SHP77 treated with DMSO at 0.1 percent for 48 hours (cell line): ENCODE results near the gene TTC39A.

Source experiments
- DNase-seq: peaks from one replicate; lab custom pipeline; 2025; lab: John Stamatoyannopoulos, UW

Gene TTC39A

DNA sequence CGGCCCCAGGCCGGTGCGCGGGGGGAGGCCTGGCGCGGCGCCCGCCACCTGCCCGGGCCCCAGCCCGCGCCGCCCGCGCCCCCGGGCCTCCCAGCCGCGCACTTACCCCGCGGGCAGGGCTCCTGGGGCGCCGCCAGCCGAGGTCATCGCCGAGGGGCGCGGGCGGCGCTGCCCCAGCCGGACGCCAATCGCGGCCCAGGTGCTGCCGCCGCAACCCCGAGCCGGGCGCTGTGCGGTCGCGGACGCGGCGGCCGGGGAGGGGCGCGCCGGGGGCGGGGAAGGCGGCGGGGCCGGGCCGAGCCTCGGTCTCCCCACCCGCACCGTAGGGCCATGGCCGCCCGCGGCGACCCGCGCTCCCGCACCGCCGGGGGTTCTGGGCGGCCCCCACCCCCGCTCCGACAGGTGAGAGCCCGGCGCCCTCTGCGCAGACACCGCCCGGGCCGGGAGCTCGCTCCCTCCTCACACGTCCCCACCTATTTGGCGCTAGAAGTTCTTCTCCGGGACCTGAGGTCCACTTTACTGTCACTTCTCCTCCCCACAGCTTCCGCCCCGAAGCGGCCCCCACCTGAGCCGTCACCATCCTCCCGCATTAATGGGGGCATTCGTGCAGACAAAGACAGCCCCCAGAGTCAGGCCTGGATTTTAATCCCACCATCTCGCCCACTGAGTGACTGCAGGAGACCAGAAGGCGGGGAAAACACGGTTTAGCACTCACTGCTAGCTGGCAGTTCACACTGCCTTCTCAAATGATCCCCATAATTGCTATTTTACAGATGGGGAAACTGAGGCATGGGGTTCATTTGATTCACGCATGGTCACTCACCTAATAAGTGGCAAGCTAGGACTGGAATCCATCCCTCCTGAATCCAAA lies at the start of gene TTC39A:
Gene TTC39A (minus strand): TSS at position 232 of the 871 bp plus-strand sequence. CDS start 85 bp downstream, at position 147.
- no peak for DNase-seq

DNA sequence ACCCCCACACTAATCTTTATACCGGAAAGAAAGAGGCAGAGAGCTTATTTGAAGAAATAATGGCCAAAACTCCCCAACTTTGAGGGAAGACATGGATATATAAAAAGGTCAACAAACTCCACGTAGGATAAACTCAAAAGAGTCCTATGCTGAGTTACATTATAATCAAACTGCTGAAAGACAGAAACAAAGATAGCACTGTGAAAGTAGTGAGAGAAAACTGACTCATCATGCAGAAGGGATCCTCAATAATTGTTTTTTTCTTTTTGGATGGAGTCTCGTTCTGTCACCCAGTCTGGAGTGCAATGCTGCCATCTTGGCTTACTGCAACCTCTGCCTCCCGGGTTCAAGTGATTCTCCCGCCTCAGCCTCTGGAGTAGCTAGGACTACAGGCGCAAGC lies 48.5 kb upstream of the TTC39A start:
- no peak for DNase-seq

DNA sequence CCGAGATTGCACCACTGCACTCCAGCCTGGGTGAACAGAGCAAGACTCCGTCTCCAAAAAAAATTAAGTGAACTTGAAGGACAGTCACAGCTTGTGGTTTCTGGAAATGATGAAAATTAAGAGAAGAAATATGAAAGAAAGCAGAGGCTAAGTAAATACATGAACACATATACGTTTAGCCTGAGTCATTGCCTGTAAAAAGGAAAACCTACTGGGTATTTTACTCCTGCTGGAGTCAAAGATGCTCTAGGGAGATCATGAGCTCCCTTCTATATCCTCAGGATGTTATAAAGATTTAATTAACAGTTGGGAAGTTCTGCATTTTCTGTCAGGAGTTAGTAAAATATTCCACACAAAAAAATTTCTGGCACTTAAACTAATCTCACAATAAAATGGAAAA lies 43.5 kb upstream of the TTC39A start:
- no peak for DNase-seq

DNA sequence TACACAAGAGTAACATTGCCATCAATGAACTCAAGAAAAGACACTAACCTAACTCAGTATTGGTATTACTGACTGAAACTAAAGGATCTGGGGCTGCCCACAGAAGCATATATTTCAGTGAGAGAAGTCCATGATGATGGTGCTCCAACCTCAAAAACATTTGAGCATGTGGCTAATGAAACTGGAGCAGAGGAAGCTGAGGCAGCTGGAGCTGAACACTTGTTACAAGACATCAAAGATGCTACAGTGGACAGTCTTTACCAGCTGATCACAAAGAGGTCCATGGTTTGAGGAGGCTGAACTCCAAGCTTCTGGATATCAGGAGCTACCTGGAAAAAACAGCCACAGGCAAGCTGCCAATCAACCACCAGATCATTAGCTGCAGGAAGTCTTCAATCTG lies 42.2 kb upstream of the TTC39A start:
- no peak for DNase-seq

DNA sequence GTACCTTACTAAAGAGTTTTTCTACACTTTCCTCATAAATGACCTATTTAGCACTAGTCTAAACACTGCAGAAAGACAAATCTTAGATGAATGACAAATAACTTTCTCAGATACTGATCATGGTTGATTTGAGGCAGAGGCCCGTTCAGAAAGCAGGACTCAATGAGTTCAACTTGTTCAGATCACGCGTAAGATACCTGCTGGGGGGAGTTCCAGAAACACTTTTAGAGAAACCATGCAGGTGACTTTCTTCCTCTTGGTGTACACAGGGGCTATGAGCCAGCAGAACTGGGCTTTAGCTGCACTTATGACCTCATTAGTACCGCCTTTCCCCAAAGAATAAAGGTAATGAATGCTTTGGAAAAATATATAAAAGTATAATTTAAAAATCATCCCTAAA lies 38.8 kb upstream of the TTC39A start:
- DNase-seq: no peak

DNA sequence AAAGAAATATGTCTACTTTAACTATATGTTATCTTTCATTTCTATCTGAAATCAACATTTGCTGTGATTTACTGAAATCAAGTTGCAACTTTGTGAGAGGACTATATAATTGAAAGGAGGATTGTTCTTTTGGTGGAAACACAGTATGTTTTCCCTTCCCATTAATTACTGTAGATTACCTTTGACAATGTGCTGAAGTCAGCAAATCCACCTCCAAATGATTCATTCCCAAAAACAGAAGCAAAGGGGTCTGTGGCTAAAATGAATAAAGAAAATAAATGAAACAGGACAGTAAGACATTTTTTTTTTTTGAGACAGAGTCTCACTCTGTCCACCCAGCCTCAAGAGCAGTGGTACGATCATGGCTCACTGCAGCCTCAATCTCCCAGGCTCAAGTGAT lies 35.4 kb upstream of the TTC39A start:
- DNase-seq: no peak

DNA sequence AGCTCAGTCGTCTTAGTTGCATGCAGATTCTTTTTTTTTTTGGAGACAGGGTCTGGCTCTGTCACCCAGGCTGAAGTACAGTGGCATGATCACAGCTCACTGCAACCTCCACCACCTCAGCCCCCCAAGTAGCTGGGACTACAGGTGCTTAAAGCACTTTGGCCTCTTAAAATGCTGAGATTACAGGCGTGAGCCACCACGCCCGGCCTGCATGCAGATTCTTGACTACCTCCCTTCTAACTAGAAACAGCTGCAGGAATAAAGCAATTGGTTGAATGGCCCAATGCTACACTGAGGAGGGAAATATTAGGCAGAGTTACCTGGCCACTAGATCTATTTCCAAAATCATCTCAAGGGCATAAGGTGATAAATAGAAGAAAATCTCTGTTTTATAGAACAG lies 29.5 kb upstream of the TTC39A start:
- no peak for DNase-seq

DNA sequence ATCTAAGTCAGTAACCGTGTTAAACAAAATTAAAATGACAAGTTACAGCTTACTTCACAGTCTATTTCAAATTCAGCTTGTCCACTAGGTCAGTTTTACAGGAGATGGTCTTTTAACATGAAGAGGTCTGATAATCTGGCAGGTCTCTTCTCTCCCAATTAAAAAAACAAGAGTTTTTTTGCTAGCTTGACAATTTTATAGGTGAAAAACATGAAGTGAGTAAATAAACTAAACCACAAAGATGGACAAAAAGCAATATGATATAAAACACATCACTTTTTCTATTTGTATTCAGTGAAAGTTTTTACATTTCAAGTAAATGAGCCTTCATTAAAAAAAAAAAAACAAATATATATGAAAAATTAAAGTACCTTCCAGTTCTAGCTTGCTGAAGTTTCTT lies 25.0 kb upstream of the TTC39A start:
- DNase-seq: no peak

DNA sequence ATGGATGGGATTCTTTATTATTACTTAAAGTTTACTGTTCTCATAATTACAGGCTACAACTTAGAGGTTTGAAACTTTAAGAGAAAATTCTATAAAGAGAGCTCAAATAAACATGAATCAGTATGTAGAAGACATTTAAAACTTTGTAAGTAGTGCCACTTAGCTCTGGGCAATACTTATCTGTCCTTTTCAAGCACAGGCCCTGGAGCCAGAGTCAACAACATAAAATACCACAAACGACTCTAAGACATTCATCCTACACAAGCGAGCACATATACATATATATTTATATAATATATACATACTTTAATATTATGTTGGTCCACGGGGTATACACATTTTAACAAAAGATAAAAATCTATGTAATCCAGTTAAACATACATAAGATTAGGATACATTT lies 24.1 kb upstream of the TTC39A start:
- DNase-seq: no peak

DNA sequence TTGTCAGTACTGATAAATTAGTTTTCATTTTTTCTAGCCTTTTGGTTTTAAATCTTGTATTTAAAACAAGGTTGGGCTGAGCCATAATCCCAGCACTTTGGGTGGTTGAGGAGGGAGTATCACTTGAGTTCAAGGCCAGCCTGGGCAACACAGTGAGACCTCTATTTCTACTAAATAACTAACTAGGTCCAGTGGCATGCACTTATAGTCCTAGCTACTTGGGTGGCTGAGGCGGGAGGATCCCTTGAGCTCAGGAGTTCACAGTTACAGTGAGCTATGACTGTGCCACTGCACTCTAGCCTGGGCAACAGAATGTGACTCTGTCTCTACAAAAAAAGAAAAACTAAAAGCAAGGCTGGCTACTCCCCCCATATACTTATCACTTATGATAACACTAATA lies 21.5 kb upstream of the TTC39A start:
- DNase-seq: no peak

DNA sequence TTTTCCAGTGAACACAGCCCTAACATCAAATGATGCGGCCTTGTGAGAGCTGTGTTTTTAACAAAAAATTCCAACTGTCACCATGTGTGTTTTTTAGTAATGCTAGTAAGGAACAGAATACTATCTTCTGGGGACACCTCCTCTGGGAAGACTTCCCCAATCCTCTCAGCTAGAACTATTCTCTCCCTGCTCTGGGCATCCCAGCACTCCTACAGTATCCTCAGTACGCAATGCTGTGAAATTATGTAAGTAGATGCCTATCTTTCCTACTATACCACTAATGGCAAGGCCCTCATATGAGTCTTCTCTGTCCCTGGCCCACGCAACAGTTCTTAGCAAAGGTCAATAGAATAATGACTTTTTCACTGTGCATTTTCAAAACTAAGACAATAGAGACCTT lies 19.5 kb upstream of the TTC39A start:
- DNase-seq: no peak

DNA sequence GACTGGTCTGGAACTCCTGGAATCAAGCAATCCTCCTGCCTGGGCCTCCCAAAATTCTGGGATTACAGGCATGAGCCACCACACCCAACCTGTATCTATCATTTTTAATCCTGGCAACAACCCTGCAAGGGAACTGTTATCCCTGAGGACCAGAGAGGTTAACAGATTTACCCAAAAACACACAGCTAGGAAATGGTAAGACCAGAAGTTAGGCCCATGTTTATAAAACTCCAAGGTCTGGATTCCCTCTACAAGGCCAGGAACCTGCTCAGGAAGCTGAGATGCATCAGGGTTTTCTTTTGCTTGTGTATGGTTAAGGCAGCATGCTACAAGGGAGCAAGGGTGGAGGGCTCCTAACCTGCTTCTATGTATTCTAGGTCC lies 17.8 kb upstream of the TTC39A start:
- DNase-seq: no peak

DNA sequence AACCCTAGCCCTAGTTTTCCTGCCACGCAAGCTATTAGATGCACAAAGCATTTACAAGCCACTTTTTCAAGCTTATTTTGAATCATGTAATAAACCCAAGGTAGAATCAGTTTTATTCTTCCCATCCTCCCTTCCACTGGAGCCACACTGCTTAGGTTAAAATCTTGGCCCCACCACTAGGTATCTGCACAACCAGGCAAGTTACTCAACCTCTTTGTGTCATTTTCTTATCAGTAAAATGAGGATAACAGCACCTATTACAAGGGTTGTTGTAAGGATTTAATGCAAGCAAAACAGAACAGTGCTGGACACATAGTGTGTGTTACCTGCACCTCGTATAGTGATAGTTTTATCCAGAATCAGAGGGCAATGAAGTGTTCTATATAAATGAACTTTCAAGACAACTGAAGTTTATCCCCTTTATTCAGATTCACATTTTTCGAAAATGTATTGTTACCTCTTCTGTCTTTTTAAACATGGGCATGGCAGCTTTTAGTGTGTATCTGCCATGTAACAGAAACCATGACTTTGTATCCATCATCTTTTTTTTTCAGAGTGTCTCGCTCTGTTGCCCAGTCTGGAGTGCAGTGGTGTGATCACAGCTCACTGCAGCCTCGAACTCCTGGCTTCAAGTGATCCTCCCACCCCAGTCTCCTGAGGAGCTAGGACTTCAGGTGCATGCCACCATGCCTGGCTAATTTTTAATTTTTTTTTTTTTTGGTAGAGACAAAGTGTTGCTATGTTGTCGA lies 17.2 kb upstream of the TTC39A start:
- DNase-seq: no peak

DNA sequence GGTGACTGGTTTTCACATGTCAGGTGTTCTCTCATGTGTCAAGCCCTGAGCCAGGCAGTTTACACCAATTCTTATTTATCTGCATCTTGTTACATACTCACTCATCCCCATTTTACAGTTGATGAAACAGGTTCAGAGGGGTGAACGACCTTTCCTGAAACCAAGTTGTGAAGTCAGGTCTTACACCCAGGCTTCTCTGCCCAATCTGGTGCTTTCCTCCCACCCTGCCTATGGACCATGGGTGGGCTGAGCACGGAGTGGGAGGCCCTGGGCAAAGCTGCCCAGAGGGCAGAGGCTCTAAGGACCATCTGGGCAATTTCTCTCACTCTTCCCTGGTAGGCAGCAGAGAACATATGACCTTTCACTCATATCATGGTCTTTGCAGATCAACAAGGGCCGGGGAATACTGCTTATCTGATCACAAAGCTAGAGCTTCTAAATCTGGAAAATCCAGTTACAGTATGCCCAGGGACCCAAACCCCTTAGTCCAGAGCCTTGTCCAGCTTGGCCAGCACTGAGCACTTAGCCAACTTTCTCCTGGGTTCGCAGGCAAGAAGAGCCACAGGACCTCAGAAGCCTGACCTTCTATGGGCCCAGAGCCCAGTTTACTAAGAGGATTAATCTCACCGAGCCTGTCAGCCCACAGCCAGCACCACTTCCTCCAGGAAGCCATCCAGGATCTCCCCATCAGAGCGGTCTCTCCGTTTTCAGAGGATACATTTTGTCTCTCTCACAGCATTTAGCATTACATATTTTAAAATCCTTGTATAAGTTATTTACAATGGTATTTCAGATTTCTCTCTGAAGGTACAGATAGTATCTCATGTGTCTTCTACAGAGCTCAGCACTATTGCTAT lies 16.0 kb upstream of the TTC39A start:
- DNase-seq: no peak

DNA sequence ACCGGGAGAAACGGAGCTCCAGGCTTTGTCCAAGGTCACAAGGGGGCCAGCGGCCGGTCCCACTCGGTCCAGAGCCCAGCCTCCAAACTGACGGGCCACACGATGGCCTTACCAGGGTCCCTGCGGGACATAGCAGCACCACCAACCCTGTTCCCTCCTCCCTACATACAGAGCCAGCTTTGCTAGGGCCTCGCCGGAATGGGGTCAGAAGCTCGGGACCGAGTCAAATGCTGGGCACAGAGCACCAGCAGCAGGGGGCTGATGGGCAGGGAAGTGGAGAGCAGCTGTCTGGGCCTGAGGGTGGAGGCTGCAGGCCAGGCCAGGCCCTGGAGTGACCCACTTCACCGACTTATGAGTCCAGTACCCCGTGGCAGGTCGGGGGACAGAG lies 14.9 kb upstream of the TTC39A start:
- no peak for DNase-seq

DNA sequence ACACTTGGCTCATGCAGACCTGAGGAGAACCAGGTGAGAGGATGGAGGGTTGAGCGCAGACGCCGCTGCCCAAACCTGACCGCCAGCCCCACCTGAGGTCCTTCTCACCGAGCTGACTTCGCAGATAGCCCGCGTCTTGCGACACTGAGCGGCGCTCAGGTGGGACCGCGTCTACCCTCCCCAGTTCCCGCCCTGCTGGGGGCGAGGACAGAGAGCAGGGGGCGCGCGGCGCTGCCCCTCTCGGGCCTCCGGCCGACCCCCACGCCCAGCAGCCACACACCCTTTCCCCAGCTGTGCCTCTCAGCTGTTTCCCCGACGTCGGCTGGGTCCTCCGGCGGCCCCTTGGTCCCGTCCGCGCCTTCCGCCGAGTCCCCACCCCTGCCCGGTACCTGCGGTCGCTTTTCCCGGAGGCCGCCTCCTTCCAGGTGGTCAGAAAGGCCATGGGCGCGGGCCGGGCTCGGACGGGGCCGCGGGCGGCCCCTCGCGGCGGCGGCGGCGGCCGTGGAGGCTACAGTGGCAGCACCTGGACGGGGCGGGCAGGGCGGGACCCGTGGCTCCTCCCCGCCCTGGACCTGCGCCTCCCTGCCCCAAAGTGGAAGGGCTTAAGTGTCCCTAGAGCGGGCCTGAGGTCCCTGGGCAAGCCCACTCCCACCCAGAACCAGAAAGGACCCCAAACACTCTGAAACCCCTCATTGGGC lies 14.4 kb upstream of the TTC39A start:
- no peak for DNase-seq

DNA sequence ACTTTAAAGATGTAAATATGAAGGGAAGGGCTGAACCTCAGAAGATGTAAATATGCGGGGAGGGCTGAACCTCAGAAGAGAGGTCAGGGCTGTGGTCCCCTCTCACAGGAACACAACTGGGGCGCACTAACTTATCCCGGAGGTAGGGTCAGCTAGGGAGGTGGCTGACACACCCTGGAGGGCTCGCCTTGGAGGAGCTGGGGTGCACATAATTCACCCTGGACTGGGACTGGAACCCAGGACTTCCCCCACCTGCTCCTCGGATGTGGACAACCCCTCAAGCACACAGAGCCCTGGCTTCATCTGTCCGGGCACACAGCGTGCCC lies 13.9 kb upstream of the TTC39A start:
- DNase-seq: no peak

DNA sequence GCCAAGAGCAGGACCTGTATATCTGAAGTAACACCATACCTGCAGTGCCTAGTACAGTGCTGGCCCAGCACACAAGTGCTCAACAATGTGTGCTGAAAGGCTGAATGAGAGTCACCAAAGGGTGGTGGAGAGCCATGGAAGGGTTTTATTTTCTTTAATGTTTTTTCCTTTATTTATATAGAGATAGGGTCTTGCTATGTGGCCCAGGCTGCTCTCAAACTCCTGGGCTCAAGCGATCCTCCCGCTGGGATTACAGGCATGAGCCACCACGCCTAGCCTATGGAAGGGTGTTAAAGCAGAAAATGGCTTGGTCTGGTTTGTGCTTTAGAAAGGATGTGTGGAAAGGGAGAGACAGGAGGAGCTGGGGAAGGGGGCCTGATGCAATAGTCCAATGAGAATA lies 13.3 kb upstream of the TTC39A start:
- DNase-seq: no peak

DNA sequence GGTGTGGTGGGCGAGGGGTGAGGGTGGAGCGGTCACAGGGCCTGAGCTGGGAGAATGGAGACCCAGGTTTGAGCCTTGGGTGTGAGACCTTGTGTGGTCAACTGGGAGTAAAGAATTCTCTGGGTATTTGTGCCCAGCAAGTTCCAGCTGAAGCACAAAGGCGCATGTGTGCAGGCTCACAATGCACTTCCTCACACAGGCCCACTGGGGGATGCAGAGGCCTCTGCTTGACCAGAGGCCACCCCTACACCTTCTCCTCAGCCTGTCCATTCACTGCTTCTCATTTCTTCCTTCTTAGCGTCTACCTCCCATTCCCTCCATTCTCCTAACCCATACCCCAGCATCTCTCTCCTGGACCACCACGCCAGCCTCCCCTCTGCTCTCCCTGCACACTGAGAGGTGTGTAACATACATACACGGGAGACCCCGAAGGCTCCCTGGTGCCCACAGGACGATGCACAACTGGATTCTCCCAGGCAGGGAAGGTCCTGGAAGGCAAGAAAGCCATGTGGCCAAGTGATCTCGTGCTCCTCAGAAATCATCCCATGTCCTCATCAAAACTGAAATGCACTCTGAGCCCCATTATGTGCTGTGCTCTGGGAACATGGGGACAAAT lies 12.3 kb upstream of the TTC39A start:
- no peak for DNase-seq

DNA sequence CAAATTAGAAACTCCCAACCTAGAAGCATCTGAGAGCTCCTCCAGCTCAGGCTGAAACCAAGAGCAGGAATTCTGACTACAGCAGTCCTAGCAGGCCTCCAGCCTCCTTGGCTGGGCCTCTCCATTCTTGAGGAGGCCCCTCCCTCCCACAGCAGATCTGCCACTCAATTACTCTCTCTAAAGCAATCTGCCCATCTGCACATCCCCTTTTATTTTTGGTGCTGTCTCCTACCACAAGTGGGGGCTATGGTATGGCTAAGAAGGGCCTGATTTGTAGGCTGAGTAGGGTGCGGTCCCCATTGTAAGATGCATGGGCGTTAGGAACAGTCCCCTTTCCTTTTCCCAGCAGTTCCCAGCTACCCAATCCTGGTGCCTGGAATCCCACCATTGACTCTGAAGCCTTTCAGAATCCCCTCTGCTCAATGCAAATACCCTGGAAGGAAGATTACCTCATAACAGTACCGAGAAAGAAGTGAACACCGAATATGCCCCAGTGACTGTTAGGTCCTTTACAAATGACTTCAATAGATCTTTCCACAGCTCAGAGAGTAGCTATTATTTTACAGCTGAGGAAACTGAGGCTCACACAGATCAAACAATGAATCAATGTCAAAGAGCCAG lies 11.6 kb upstream of the TTC39A start:
- DNase-seq: no peak

DNA sequence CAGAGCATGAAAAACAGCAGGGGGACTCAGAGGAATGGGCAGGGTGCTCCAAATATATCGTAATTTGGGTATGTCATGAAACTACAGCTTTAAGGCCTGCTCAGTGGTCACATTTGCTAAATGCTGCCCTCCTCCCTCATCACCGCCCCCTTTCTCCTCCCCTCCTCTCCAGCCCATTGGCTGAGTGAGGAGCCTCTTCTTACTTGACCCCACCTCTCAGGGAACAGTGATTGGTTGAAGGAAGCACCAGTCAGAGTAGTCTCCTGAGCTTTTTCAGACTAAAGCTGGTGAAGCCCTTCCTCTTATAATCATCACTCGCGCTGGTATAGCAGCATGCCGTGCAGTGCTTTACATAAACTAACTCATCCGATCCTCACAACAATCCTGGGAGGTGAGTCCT lies 10.0 kb upstream of the TTC39A start:
- DNase-seq: no peak
